Measurements from ENCODE around the gene PPP1R3E. TPM values are rescaled to one million over a fixed set of nuclear protein-coding genes. Genes with fewer than 3 reads are reported as not detected.

PPP1R3E gene
- total and polyA plus RNA-seq, 2 of the 13 experiments (the other 11 are each of a cell fraction or from before 2014, with no cell fraction given): 16.5 to 26.5 TPM

- TF ChIP-seq MTA1 (CRISPR knock-in tag; IDR thresholded peaks at IDR 0.05; ENCODE audit: borderline replicate concordance) (peak; percentile 70; the same call in 1 of the 2 replicates), SRSF1 (optimal IDR thresholded peaks at IDR 0.05; ENCODE audit: low read depth, low read length) (peak; percentile 36), YEATS2 (CRISPR knock-in tag; IDR thresholded peaks at IDR 0.05; ENCODE audit: borderline replicate concordance) (no peak), ZNF430 (CRISPR knock-in tag; IDR thresholded peaks at IDR 0.05) (0 out of 2 replicates have a peak, but pooled peaks have one; percentile 21), ATF7-NPFF (CRISPR knock-in tag; IDR thresholded peaks at IDR 0.05; ENCODE audit: low read depth) (0 out of 2 replicates have a peak, but pooled peaks have one; percentile 35), CBX2 (IDR thresholded peaks at IDR 0.05; ENCODE audit: low read depth, low read length) (no peak), CBX2 (CRISPR knock-in tag; IDR thresholded peaks at IDR 0.05; ENCODE audit: low read depth) (0 out of 2 replicates have a peak, but pooled peaks have one; percentile 27), ZNF768 (CRISPR knock-in tag; IDR thresholded peaks at IDR 0.05) (0 out of 2 replicates have a peak, but pooled peaks have one; percentile 10), MEIS2 (CRISPR knock-in tag; IDR thresholded peaks at IDR 0.05) (0 out of 2 replicates have a peak, but pooled peaks have one; percentile 14), RXRA (CRISPR knock-in tag; IDR thresholded peaks at IDR 0.05) (peak; percentile 11; the same call in 1 of the 2 replicates), ZNF616 (CRISPR knock-in tag; IDR thresholded peaks at IDR 0.05; ENCODE audit: low read depth) (no peak), ZNF776 (CRISPR knock-in tag; IDR thresholded peaks at IDR 0.05) (peak; percentile 44)
Measured at GRCh38 chr14:23351681-23352505, 49.2 kb upstream of the PPP1R3E start (continued).

- POLR2A ChIA-PET: interaction anchor here (1.0 kb wide), 1 partner anchor 28 kb away, joined by 4 read pairs; the partner anchor contains the start of gene PABPN1
- no peaks in the 10 kb centered on the region for H3K79me2 ChIP-seq (ENCODE audit: insufficient read depth, low read length)
- H3K4me3 ChIP-seq (replicated peaks in 1 of 3; ENCODE audit: insufficient read depth in 1 of 3, low read depth in 2 of 3, low read length in 3 of 3): no peak overlapping the region
- H3K36me3 ChIP-seq (replicated peaks in 1 of 2; ENCODE audit: control insufficient read depth in 1 of 2, insufficient read depth in 2 of 2, low read length in 2 of 2): no peaks in the 10 kb centered on the region
- H3K9me3 ChIP-seq (ENCODE audit: low read length): no peaks in the 10 kb centered on the region
- intact Hi-C loops (cut with micrococcal nuclease; ENCODE audit: unreplicated experiment) (no loop called here), in situ Hi-C loops (cut with HindIII; ENCODE audit: extremely low pct_ligation_motif_present, low pct_unique_long_range_greater_than_20kb) (no loop called here)
- CTCF ChIA-PET (ENCODE audit: low intra/inter-chr PET ratio, low total read pairs): no interaction called here
- H2AFZ ChIP-seq (ENCODE audit: low read length): no peak overlapping the region
- H4K20me1 ChIP-seq (ENCODE audit: insufficient read depth, low read length): no peaks in the 10 kb centered on the region
- no peak overlapping the region for H3K9ac ChIP-seq (ENCODE audit: insufficient read depth, low read depth, low read length)
- ATAC-seq (no peak), FAIRE-seq (no peak), DNase-seq (ENCODE audit: low spot score) (no peak)
- peaks cover 22 to 90% of the 10 kb centered on the region in 2 experiments for H3K27me3 ChIP-seq (ENCODE audit: control insufficient read depth in 1 of 2, insufficient read depth in 2 of 2, low read length in 2 of 2)
- H3K4me2 ChIP-seq (ENCODE audit: low read depth, low read length): no peak overlapping the region
- BruUV-seq (replicated peaks): no TSS peak
- H3K4me1 ChIP-seq (ENCODE audit: insufficient read depth, low read length): no peaks in the 10 kb centered on the region
- no peak overlapping the region for H3K27ac ChIP-seq (ENCODE audit: extremely low read length, insufficient read depth, low read length)
- WGBS (ENCODE audit: low lambda C conversion rate): 22% methylated on average over 8 of the region's 8 CpGs
- TF ChIP-seq THAP8 (CRISPR knock-in tag; IDR thresholded peaks at IDR 0.05; ENCODE audit: borderline replicate concordance) (no peak), ATF7 (IDR thresholded peaks at IDR 0.05) (0 out of 2 replicates have a peak, but pooled peaks have one; percentile 5), ATF7 (CRISPR knock-in tag; IDR thresholded peaks at IDR 0.05) (no peak), ZNF629 (CRISPR knock-in tag; conservative IDR thresholded peaks at IDR 0.05) (no peak), FOXA1 (IDR thresholded peaks at IDR 0.05) (no peak; the same call in 1 of the 2 replicates), FOXA1 (CRISPR knock-in tag; IDR thresholded peaks at IDR 0.05) (no peak), RFX1 (IDR thresholded peaks at IDR 0.05) (no peak), HDAC1 (CRISPR knock-in tag; IDR thresholded peaks at IDR 0.05) (no peak), ESRRA (CRISPR knock-in tag; IDR thresholded peaks at IDR 0.05; ENCODE audit: low read depth) (0 out of 2 replicates have a peak, but pooled peaks have one; percentile 39), CREB1 (IDR thresholded peaks at IDR 0.05) (peak; percentile 53; the same call in 1 of the 2 replicates), CREB1 (CRISPR knock-in tag; IDR thresholded peaks at IDR 0.05) (no peak), ADNP (CRISPR knock-in tag; IDR thresholded peaks at IDR 0.05) (no peak), ZNF768 (CRISPR knock-in tag; IDR thresholded peaks at IDR 0.05) (peak; percentile 17; the same call in 1 of the 2 replicates), RFX5 (IDR thresholded peaks at IDR 0.05; ENCODE audit: low read depth, low read length) (no peak), MXD4 (CRISPR knock-in tag; IDR thresholded peaks at IDR 0.05) (no peak)
Measured at GRCh38 chr14:23349156-23349845, 46.6 kb upstream of the PPP1R3E start.
